AG09309 (cell line): ENCODE data around the gene SRSF12.

Source experiments
- DNase-seq: peaks from one replicate; pipeline ENCODE4 v3.0.0-alpha.2; 2010; ENCODE audit warnings: low read depth
- H3K4me3 ChIP-seq: 2 replicates; pipeline ENCODE4 v1.5.1; 2011; ENCODE audit warnings: mild to moderate bottlenecking, low read depth, low read length, moderate library complexity; ENCODE audit not compliant: control insufficient read depth
- TF ChIP-seq, protein P1 (sequence below): IDR thresholded peaks from 2 replicates; pipeline ENCODE4 v1.5.1; 2011; ENCODE audit warnings: mild to moderate bottlenecking, low read depth, low read length, inconsistent platforms; ENCODE audit not compliant: insufficient read depth, control insufficient read depth; ENCODE audit errors: missing control alignments

The SRSF12 gene

GRCh38 chr6:89100114-89100513 lies 17.8 kb downstream of the SRSF12 start:
- no peak overlapping the region for H3K4me3 ChIP-seq
- TF ChIP-seq, protein P1, sequence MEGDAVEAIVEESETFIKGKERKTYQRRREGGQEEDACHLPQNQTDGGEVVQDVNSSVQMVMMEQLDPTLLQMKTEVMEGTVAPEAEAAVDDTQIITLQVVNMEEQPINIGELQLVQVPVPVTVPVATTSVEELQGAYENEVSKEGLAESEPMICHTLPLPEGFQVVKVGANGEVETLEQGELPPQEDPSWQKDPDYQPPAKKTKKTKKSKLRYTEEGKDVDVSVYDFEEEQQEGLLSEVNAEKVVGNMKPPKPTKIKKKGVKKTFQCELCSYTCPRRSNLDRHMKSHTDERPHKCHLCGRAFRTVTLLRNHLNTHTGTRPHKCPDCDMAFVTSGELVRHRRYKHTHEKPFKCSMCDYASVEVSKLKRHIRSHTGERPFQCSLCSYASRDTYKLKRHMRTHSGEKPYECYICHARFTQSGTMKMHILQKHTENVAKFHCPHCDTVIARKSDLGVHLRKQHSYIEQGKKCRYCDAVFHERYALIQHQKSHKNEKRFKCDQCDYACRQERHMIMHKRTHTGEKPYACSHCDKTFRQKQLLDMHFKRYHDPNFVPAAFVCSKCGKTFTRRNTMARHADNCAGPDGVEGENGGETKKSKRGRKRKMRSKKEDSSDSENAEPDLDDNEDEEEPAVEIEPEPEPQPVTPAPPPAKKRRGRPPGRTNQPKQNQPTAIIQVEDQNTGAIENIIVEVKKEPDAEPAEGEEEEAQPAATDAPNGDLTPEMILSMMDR, result no peak
- no peak for DNase-seq

DNA sequence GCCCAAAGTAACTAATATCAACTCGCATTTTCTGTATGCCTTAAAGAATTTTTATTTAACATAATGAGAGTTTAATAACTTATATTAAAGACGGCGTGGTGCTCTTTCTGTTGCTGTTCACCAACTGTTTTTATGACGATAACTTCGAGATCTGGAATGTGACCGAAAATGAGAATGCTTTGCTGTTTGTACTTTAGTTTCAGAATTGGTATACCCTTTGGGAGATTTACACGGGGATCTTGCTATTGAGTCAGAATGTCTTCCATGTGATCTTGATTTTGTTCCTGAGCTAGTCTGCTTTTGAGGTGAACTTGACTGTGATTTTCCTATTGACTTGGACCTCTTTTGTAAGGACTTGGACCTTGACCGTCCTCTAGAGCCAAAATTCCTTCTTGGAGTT lies 19.4 kb downstream of the SRSF12 start:
- no peak for DNase-seq
- no peak overlapping the region for H3K4me3 ChIP-seq
- TF ChIP-seq, protein P1, result no peak

DNA sequence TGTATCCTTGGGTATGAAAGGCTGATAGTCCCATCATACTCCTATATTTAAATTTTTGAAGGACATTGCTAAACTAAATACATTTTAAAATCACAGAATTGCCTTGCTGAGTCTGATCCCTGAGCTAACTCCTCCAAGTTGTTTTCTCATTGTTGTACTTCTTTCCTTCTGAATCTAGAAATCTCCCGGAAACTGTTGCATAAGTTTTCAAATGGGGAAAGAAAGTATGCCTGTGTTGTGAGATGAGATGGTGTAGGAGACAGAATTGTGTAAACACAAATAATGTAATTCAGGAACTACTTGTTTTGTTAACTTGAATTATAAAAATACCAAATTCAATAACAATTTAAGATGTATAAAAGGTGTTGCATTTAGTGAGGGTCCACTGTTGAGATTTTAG lies 30.0 kb downstream of the SRSF12 start:
- DNase-seq, result no peak
- TF ChIP-seq, protein P1, result no peak
- no peak overlapping the region for H3K4me3 ChIP-seq

- TF ChIP-seq, protein P1, result no peak
- DNase-seq, result no peak
- H3K4me3 ChIP-seq, result no peak overlapping the region
Observed at GRCh38 chr6:89085409-89086205, 32.3 kb downstream of the SRSF12 start.

DNA sequence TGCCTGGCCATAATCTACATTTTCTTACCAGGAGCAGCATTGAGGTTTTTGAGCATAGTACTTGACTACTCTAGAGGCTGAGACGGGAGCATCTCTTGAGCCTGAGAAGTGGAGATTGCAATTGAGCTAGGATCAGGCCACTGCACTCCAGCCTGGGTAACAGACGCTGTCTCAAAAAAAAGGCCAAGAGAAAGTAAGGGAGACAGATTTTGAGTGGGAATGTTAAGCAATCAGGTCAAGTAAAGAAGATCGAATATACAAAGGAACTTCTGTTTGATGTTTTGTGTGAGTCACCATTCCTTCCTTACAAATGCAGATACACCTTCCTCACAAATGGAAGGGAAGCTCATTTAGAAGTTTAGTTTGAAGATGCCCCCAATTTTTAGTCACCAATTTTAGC lies 32.9 kb downstream of the SRSF12 start:
- no peak overlapping the region for H3K4me3 ChIP-seq
- no peak for DNase-seq
- TF ChIP-seq, protein P1, result no peak

DNA sequence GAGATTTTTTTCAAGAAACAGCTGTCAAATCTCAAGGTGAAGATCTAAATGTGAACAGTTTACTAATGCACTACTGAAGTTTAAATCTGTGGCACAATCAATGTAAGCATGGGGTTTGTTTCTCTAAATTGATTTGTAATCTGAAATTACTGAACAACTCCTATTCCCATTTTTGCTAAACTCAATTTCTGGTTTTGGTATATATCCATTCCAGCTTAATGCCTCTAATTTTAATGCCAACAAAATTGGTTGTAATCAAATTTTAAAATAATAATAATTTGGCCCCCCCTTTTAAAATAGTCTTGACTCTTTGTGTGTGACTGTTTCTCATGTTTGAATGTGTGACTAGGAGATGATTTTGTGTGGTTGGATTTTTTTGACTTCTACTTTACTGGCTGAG lies 33.3 kb downstream of the SRSF12 start:
- TF ChIP-seq, protein P1, result no peak
- DNase-seq, result no peak
- H3K4me3 ChIP-seq, result no peak overlapping the region
